HG03159 (cell line): ENCODE results near the gene ELOVL3.

Experiments used
- ATAC-seq: cut with Tn5 transposase; IDR thresholded peaks from one replicate; pipeline ENCODE4 v1.9.1; 2021; ENCODE audit warnings: mild to moderate bottlenecking, moderate library complexity; ENCODE audit not compliant: unreplicated experiment

The ELOVL3 gene

DNA sequence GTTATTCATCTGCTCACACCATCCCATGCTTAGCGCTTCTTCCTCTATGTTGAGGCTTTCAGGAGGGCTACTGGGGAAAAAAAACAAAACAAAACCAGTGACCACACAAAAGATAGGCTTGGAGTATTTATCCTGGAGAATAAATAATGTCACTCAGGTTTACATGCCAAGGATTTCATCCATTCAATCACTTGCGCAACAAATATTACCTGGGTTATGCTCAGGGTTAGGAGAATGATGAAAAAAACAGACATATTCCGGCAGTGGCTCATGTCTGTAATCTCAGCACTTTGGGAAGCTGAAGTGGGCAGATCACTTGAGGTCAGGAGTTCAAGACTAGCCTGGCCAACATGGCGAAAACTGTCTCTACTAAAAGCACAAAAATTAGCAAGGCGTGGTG is 3.3 kb upstream of the ELOVL3 start:
- ATAC-seq = no peak

DNA sequence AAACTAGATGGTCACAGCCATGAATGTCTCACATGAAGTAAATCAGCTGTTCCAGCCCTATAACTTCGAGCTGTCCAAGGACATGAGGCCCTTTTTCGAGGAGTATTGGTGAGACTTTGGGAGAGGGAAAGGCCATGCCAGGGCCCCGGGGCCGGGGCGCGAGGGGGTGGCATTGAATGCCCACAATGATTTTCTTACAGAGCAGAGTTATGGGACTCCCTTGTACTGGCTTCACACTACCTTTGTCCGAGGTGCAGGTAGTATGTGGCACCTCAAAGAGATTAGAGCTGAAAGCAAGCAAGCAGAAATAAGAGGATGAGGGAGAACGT is 407 bp downstream of the ELOVL3 start:
- ATAC-seq = no peak

DNA sequence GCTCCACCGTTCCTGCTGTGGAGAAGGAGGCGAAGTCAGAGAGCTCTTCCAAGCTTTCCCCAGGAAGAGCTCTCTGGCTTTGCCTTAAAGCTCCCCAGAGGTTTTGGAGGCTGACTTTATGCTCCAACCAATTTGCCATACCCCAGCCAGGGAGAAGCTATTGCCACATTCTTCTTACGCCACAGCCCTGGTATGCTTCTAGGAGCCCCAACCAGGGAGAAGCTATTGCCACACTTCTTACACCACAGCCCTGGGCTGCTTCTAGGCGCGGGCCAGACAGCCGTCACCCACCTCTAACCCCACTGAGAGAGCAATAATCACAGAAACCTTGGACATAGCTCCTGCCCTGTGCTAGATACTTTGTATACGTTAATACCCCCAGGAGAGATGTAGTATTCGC is 951 bp downstream of the ELOVL3 start:
- no peak for ATAC-seq

DNA sequence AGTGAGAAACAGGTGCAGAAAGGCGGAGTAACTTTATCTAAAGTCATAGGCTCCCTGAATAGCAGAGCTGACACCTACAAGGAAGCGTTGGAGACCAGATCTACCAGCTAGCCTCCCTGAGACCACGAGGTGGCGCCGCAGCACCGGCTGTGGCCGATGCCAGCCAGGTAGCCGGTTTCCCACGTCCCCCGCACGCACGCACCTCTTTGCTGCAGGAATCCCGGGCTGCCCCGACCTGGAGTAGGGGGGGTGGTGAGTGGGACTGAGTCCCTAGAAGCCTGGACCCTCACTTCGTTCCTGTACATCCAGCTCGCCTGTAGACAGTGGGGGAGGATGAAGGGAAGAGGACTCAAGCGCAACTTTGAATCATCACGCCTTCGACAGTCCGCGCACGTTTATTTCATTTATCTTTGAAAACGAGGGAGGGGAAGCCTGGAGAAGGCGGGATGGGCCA is 3.7 kb downstream of the ELOVL3 start:
- no peak for ATAC-seq

DNA sequence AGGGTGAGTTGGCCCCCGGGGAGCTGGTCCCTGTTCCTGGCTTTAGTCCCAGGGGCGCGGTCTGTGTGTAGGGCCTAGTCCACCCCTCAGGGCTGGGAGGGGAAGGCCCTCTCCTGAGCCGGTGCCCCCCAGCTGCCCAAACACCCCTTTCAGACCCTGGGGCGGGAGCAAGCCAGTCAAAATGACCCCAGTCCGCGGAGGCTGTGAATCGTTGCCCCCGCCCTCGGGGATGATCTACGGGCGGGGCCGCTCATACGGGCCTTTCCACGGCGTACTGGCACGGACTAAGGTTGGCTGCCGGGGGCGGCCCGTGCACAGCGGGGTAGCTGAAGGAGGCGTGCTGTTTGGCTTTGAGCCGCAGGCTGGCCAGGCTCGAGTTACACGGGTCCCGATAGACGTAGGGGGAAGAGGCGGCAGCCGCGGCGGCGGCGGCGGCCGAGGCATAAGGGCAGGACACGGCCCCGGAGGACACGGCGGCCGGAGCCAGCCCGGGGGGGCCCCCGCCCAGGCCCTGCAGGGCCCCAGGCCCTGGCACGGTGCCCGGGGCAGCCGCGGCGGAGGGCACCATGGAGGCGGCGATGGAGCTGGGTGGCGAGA is 4.3 kb downstream of the ELOVL3 start:
- no peak for ATAC-seq

DNA sequence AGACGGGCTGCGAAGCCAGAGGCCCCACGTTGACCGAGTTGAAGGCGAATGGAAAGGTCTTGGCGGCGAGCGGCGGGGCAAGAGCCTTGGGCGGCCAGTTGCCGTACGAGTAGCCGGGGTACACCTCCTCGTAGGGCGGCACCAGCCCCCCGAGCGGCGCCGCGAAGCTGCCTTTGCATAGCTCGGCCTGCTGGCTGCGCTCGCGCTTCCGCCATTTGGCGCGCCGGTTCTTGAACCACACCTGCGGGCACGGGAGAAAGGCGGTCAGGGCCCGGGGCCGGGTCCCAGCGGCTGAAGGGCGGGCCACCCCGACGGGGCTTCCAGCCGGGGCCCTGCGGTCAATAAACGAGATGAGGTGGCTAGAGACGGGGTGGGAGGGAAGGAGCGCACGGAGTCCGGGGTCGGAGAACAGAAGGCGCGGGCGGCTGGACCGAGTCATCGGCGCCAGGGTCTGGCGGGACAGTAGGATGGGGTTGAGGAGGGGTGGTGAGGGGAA is 4.8 kb downstream of the ELOVL3 start:
- no peak for ATAC-seq

DNA sequence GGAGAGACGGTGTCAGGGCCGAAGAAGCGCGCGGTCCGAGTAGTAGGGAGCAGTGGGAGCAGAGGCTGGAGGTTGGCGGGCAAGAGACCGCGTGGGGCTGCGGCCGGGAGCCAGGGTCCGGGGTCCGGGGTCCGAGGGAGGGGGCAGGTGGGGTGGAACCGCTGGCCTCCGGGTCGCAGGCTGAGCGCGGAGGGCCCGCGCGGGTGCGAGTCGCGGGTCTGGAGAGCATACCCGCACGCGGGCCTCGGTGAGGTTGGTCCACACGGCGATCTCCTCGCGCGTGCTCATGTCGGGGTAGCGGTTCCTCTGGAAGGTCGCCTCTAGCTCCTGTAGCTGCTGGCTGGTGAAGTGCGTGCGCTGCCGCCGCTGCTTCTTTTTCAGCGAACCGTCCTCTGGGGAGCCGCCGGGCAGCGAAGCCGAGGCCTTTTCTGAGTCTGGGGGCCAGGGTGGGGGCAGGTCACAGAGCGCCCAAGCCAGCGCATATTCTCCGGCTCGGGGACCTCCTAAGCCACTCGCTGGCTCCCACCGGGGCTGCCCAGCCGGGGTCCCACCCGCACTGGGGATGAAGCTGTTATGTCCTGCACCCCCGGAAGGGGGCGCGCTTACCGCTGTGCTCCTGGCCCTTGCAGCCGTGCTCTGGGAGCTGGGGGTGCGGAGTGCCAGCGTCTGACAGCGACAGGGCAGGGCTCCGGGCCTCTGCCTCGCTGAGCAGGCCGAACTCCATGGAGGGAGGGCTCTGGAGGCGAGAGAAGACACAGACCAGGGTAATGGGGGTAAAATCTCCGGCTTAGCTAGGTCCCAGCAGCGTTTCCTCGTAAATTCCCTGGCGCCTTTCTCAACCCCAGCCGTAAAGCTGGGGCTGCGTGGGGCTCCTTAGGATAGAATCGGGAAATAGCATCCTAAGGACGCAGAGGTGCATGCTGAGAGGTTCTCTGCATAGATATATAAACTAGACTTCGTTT is 5.5 kb downstream of the ELOVL3 start:
- no peak for ATAC-seq

DNA sequence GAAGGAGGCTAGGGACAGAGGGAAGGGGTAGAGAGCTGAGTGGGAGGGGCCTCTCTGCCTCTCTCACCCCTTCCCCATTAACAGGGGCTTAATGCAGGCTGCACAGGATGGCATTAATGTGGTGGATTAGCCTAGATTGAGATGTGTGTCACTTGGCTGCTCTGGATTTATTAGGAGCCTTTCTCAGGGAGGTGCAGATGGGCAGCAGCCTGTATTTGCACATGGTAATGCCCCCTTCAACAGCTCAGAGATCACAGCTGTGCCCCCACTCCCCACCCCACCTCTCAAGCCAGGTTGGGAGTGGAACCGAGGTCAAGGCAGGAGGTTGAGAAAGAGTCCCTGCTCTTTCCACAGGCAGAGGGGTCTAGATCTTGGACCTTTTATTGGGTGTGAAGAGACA is 7.9 kb downstream of the ELOVL3 start:
- ATAC-seq = no peak

DNA sequence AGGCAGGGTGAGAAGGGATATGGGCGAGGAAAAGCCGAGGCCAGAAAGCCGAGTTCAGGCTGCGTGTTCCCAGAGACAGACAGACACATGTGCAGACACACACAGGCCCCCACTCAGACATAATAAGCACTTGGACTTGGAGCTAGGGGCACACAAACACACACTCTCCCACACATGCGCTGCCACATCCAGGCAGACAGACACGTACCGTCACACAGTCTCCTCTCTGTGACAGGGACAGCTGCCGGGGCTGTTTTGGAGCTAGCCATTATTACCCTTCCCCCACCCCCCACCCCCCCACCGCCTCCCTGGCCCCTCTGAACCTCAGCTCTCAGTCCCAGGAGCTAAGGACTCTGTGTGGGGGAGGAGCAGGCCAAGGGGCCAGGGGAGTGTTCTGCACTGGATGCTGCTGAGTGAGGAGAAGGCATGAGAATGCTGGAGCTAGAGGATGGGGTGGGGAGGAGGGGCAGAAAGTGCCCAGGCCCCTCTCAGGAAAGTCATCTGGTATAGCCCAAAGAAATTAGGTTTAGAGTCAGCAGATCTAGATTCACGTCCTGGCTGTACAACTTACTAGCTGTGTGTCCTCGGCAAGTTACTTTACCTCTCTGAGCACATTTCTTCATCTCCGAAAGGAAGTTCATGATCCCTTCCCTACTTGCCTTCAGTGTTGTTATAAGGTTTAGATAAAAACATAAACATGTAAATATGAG is 8.9 kb downstream of the ELOVL3 start:
- no peak for ATAC-seq

DNA sequence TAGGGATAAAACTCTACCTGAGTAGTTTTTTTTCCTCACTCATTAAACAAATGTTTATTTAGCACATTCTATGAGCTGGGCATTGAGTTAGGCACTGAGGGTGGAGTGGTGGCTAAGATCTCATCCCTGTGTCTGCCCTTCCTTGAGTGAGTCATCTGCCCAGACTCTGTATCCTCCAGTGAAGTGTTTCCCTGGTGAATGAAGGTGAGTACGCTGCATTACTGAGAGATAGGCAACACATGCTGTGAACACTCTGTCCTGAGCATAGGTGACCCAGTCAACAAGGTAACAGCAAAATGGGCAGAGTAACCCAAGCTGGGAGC is 9.5 kb downstream of the ELOVL3 start:
- no peak for ATAC-seq

DNA sequence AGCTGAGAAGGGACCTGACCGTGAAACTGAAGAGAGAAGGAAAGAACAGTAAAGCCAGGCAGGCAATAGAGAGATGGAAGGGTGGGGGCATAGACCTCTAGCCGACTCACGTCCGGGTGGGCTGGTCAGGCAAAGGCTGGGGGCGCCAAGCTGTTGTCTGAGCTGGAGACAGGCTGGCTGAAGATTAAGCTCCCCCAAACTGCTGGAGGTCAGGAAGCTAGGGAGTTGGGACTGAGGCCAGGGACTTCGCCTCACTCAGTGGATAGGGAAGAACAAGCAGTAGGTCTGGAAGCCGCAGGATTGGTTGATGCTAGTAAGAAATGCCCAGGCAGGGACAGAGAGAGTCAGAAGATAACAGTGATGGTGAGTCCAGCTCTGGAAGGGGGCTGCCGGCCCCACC is 9.9 kb downstream of the ELOVL3 start:
- no peak for ATAC-seq

DNA sequence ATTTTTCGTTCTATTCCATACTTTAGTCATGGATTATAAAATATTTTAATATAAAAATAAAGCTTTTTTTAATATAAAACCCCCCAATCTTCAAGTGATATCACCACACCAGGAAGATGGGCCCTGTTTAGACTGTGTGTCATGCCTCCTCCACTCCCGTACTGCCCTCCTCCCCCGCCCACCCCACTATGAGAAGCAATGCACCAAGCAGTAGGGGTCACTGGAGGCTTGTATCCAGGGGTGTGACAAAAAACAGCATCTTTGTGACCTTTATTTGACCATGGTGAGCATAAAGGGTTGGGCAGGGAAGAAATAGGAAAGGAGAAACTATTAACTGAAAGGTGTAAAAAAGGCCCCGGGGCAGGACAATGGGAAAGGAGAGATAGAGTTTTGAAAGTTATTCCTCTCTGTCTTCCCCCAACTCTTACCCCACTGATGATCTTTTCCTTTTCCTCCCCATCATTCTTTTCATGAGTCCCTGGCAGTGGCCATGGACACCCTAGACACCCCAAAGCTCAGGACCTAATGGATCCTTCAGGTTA is 11.7 kb downstream of the ELOVL3 start:
- ATAC-seq = no peak

DNA sequence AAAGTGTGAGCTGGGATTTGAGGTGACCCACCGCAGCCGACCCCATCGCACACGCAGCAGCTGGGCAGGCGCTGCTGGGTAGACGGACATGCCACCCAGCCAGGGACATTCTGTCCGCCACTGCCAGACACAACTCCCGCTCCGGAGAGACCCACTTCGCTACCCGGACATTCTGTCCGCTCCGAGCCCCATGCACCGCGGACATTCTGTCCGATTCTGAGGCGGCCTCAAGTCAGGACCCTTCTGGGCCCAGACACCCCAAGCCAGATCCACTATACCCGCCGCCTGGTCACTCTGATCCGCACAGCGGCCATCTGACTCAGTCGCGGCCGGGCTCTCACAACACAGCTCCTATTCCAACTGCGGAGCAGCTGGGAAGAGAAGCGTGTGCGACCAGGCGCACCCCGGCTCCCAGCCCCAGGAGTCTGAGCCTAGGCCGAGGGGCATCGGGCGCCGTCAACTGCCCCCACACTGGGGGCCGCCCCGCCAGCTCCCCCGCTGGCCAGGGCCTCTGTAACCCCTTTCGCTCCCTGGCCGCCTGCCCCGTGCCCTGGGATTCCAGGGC is 14.4 kb downstream of the ELOVL3 start:
- no peak for ATAC-seq

DNA sequence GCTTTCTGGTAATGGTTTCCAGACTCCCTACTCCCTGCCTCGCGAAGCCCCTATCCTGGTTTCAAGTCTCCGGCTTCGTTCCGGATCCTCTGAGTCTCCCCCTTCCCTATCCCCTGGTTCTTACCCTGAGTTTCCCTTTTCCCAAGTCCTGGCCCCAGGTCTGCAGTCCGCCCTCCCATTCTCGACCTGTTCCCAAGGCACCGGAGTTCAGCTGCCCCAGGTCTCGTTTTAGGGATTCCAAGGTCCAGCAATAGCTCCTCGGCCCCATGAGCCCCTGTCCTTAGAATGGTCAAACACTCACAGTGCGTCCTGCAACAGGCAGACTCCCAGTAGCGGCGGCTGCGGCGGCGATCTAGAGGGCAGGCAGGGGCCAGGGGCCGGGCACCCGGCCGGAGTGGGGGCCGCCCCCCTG is 14.9 kb downstream of the ELOVL3 start:
- no peak for ATAC-seq

DNA sequence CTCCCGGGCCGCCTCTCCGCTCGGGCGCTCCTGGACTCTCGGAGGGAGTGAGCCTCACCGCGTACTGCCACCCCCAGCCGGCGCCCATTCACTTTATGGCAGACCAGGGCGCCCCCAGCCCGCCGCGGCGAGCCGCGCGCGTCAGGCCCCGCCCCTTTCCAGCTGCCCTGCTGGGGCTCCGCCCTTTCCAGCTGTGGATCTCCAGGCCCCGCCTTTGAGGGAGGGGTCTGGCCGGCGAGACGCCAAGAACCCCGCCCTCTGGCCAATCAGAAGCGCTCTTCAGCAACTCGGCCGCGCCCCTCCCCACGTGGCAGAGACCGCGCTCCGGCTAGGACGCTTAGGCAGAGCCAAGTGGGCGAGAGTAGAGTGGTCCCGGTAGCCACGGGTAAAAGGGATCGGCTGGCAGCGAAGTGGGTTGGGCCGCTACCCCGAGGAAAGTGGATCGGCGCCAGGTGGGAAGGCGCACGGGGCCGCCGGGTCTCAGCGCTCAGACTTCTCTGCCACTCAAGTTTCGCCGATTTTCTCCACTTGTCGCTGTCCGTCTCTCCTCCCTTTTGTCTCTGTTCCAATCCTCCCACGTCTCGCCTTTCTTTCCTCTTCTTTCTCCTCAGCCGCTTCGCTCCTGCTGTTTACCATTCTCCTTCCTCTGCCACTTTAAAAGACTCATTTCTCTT is 15.5 kb downstream of the ELOVL3 start, which contains the start of gene PITX3:
Gene PITX3 (minus strand): TSS at position 69 of the 674 bp plus-strand sequence. CDS start 9,432 bp downstream, outside the sequence.
- peak; percentile 48 for ATAC-seq

DNA sequence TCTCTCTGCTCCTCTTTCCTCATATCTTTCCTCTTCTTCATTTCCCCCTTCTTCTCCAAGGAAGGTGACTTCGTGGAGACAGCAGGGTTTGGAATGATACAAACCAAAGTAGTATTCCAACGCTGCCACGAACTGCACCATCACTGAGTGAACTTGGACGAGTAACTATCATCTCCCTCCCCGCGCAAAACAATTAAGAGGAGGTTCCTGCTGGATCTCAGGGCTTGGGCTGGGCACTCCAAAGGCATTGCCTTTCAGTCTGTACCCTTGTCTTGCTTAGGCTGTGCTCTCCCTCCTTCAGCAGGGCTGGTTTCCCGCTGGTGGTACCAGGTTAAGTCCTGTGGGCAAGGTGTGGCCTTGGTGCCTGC is 16.0 kb downstream of the ELOVL3 start:
- ATAC-seq = no peak

DNA sequence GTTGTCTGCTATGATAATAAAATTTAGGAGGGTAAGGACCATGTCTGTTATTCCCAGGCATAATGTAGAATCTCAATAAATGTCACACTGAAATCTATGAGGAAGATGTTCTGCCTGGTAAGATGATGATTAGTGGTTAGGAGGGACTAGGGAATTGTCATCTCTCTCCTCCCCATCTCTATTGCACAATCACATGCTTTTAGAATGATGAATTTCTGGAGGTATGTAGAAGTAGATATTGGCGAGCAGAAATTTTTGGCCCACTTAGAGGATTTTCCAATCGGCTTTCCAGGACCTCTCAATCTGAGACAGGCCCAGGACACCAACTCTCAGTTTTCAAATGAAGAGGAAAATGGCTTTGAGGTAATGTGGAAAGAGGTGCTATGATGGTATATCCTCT is 17.2 kb downstream of the ELOVL3 start:
- no peak for ATAC-seq

DNA sequence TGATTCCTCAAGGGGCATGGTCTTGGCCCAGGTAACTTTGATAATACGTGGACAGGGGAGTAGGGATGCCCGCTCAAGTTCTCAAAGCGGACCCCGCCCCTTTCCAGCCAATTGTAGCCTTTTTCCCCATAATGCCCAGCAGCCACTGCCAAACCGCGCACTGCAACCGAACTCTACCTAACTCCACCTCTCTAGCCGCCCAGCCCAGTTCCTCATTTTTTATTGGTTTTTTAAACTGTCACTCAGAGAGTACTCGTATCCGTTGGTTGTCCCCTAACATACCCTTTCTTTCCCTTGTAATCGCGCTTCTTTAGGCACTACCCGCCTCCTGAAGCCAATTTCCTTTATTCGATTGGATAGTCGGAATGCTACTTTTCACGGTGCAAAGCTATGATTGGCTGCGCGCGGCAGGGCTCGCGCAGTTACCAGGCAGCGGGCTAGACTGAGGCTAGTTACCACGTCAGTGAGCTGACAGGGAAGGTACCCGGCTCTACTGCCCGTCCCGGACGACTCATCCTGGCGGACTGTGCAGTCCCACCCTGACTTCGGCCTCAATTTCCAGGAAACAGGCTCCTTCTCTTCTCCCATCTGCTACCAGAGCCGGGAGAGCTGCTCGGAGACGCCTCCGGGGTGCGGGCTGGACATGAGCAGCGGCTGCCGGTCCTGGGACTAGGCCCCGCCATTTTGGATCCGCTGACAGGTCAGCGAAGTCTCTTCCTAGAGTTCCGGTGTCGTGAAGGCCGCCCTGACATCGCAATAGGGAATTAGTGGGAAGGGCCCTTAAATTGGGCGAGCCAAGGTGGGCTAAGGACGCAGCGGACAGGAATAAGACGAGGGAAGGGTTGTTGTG is 19.2 kb downstream of the ELOVL3 start, which contains the start of gene GBF1:
Gene GBF1 (plus strand): TSS at position 451 of the 850 bp plus-strand sequence. CDS start 13,407 bp downstream, outside the sequence.
- peak; percentile 84 for ATAC-seq

DNA sequence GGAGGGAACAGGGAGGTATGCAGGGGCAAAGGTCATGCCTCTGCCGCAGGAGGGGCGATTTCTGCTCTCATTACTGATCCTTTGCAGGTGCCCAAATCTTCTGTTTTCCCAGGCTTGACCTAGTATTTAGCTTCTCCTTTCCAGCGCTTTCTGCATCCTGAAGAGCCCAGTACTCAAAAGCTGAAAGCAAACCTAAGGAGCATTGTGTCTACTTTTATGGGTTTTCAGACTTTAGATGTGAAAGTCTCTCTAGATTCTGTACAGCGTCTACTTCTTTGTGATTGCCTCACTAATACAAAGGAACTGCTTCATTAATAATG is 19.8 kb downstream of the ELOVL3 start:
- no peak for ATAC-seq

DNA sequence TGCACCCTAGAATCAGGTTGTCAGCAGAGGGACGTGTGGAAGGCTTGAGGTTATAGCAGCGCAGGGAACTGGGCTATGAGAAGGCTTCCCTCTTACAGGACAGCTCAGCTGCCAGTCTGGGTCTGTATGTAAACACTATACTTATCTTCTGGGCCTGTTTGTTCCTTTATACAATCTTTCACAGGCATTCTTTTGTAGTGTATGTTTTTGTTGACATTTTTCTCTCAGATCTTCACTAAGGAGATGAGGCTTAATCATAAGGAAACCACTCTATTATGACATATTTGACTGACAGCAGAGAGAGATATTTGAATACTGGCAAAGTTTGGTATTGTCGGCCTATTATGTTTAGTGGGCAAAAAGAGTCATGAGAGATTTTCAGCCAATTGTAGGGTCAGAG is 20.2 kb downstream of the ELOVL3 start:
- no peak for ATAC-seq
